PC-9 (cell line): Measurements from ENCODE around the gene IFNL1. TPM values are rescaled to one million over a fixed set of nuclear protein-coding genes. Genes with fewer than 3 reads are reported as not detected.

ENCODE experiments used
- BruUV-seq: library from RNA; stranded (reverse); fragments of 400-500 nt; replicated peaks from 2 replicates; lab custom pipeline; 2021; lab: Mats Ljungman, UMichigan
- CTCF ChIA-PET: fragments of 300-600 bp; sonication (Branson Sonifier 250); formaldehyde crosslinking; loops from one replicate; lab custom pipeline; 2022; ENCODE audit warnings: antibody characterized with exemption; lab: Charles Lee
- POLR2A ChIA-PET: fragments of 300-600 bp; sonication (Branson Sonifier 250); formaldehyde crosslinking; loops from one replicate; lab custom pipeline; 2022; ENCODE audit warnings: antibody characterized with exemption; ENCODE audit not compliant: unreplicated experiment; lab: Charles Lee
- DNase-seq, 2 experiments: peaks; one replicate each; pipeline versions ENCODE4 v3.0.0 to v3.0.0-alpha.2; 2015 to 2022; ENCODE audit warnings: mixed read lengths in 1 of 2
- H2AFZ ChIP-seq: fragments of 200-600 bp; sonication (generic); 2 replicates; pipeline ENCODE4 v1.8.1; 2017; ENCODE audit warnings: antibody characterized with exemption
- H3F3A ChIP-seq: fragments of 200-600 bp; sonication (generic); 2 replicates; pipeline ENCODE4 v1.8.1; 2017; ENCODE audit warnings: antibody characterized with exemption, mild to moderate bottlenecking, low read depth; ENCODE audit not compliant: insufficient read depth
- H3K27ac ChIP-seq: fragments of 200-600 bp; sonication (generic); 2 replicates; pipeline ENCODE4 v1.6.1; 2016; ENCODE audit warnings: mixed run types
- H3K27me3 ChIP-seq: fragments of 200-600 bp; sonication (generic); 2 replicates; pipeline ENCODE4 v1.6.1; 2016; ENCODE audit warnings: low read depth, mixed run types; ENCODE audit not compliant: insufficient read depth
- H3K36me3 ChIP-seq: fragments of 200-600 bp; sonication (generic); 2 replicates; pipeline ENCODE4 v1.6.1; 2016; ENCODE audit warnings: low read depth, mixed run types
- H3K4me1 ChIP-seq: fragments of 200-600 bp; sonication (generic); replicated peaks from 2 replicates; pipeline ENCODE4 v1.6.1; 2016; ENCODE audit warnings: mixed run types; ENCODE audit not compliant: insufficient read depth
- H3K4me2 ChIP-seq: fragments of 200-600 bp; sonication (generic); 2 replicates; pipeline ENCODE4 v1.6.1; 2017; ENCODE audit warnings: mixed run types
- H3K4me3 ChIP-seq: fragments of 200-600 bp; sonication (generic); 2 replicates; pipeline ENCODE4 v1.6.1; 2016; ENCODE audit warnings: mixed run types
- H3K79me2 ChIP-seq: fragments of 200-600 bp; sonication (generic); 2 replicates; pipeline ENCODE4 v1.6.1; 2017; ENCODE audit warnings: low read depth, mixed run types
- H3K9me2 ChIP-seq: fragments of 200-600 bp; sonication (generic); 2 replicates; pipeline ENCODE4 v1.8.1; 2017; ENCODE audit warnings: mild to moderate bottlenecking; ENCODE audit not compliant: insufficient read depth
- H3K9me3 ChIP-seq: fragments of 200-600 bp; sonication (generic); 2 replicates; pipeline ENCODE4 v1.8.1; 2016; ENCODE audit warnings: low read depth; ENCODE audit not compliant: insufficient read depth
- H4K20me1 ChIP-seq: fragments of 200-600 bp; sonication (generic); 2 replicates; pipeline ENCODE4 v1.8.1; 2017; ENCODE audit not compliant: insufficient read depth
- EZH2 ChIP-seq: fragments of 200-600 bp; sonication (generic); IDR thresholded peaks from 2 replicates; pipeline ENCODE4 v1.8.0; 2017; ENCODE audit warnings: antibody characterized with exemption, low read depth
- intact Hi-C: fragments of 100-400 bp; cut with micrococcal nuclease; formaldehyde crosslinking; loops from one replicate; pipeline ENCODE4 v1.10.0; 2022; ENCODE audit not compliant: unreplicated experiment
- total RNA-seq: library from RNA; stranded (reverse); gene quantifications from 2 replicates; pipeline ENCODE4 v1.2.3, GENCODE V29; 2021
- TF ChIP-seq, protein P1 (sequence below): fragments of 200-600 bp; sonication (generic); conservative IDR thresholded peaks from 2 replicates; pipeline ENCODE4 v1.6.1; 2017; ENCODE audit warnings: mixed run types, antibody characterized with exemption, mild to moderate bottlenecking, moderate library complexity

The IFNL1 gene
- total RNA-seq, 1 experiment from 2014 or later: not detected

DNA sequence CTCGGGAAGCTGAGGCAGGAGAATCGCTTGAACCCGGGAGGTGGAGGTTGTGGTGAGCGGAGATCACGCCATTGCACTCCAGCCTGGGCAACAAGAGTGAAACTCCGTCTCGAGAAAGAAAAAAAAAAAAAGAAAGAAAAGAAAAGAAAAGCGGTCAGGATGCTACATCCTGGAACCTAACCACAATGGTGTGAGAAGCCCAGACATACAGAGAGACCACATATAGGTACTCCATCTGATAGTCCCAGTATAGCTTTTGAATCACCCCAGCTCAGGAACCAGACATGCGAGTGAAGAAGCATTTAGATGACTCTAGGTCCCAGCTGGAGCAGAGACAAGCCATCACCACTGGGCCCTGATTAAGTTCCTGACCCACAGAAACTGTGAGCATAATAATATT, 3.2 kb downstream of the IFNL1 start:
- no peak overlapping the region for H3K4me3 ChIP-seq
- H3K79me2 ChIP-seq: no peaks in the 10 kb centered on the region
- H4K20me1 ChIP-seq: no peaks in the 10 kb centered on the region
- H3F3A ChIP-seq: peaks cover 2% of the 10 kb centered on the region; the same call in 1 of the 2 replicates
- no peaks in the 10 kb centered on the region for H3K4me1 ChIP-seq
- no TSS peak for BruUV-seq
- ChIA-PET CTCF (no interaction called here), POLR2A (no interaction called here)
- H3K4me2 ChIP-seq: no peak overlapping the region
- DNase-seq: no peak
- no peak overlapping the region for H3K27ac ChIP-seq
- no peak for TF ChIP-seq EZH2
- TF ChIP-seq, protein P1, sequence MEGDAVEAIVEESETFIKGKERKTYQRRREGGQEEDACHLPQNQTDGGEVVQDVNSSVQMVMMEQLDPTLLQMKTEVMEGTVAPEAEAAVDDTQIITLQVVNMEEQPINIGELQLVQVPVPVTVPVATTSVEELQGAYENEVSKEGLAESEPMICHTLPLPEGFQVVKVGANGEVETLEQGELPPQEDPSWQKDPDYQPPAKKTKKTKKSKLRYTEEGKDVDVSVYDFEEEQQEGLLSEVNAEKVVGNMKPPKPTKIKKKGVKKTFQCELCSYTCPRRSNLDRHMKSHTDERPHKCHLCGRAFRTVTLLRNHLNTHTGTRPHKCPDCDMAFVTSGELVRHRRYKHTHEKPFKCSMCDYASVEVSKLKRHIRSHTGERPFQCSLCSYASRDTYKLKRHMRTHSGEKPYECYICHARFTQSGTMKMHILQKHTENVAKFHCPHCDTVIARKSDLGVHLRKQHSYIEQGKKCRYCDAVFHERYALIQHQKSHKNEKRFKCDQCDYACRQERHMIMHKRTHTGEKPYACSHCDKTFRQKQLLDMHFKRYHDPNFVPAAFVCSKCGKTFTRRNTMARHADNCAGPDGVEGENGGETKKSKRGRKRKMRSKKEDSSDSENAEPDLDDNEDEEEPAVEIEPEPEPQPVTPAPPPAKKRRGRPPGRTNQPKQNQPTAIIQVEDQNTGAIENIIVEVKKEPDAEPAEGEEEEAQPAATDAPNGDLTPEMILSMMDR: no peak
- intact Hi-C loops: no loop called here
- H3K27me3 ChIP-seq: no peaks in the 10 kb centered on the region
- no peaks in the 10 kb centered on the region for H3K9me2 ChIP-seq
- no peaks in the 10 kb centered on the region for H3K36me3 ChIP-seq
- H3K9me3 ChIP-seq: no peaks in the 10 kb centered on the region
- H2AFZ ChIP-seq: no peak overlapping the region

DNA sequence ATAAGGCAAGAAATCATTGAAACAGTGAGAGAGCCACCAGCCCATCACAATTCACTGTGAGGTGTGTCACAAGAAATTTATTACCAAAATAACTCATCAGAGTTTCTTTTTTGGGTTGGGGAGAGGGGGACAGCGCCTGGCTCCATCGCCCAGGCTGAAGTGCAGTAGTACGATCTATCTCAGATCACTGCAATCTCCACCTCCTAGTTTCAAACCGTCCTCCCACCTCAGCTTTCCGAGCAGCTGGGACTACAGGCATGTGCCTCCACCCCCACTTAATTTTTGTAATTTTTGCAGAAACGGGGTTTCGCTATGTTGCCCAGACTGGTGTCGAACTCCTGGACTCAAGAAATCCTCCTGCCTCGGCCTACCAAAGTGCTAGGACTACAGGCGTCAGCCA, 3.6 kb downstream of the IFNL1 start:
- intact Hi-C loops: no loop called here
- Histone ChIP-seq H3K9me2 (no peaks in the 10 kb centered on the region), H3K4me3 (no peak overlapping the region), H3K36me3 (no peaks in the 10 kb centered on the region), H3K27me3 (no peaks in the 10 kb centered on the region), H3K4me1 (no peaks in the 10 kb centered on the region), H3K27ac (no peak overlapping the region), H3K9me3 (no peaks in the 10 kb centered on the region), H2AFZ (no peak overlapping the region), H3K79me2 (no peaks in the 10 kb centered on the region), H4K20me1 (no peaks in the 10 kb centered on the region), H3F3A (peaks cover 3% of the 10 kb centered on the region; the same call in 1 of the 2 replicates), H3K4me2 (no peak overlapping the region)
- no peak for DNase-seq
- TF ChIP-seq EZH2: no peak
- TF ChIP-seq, protein P1: no peak
- ChIA-PET CTCF (no interaction called here), POLR2A (no interaction called here)
- no TSS peak for BruUV-seq

DNA sequence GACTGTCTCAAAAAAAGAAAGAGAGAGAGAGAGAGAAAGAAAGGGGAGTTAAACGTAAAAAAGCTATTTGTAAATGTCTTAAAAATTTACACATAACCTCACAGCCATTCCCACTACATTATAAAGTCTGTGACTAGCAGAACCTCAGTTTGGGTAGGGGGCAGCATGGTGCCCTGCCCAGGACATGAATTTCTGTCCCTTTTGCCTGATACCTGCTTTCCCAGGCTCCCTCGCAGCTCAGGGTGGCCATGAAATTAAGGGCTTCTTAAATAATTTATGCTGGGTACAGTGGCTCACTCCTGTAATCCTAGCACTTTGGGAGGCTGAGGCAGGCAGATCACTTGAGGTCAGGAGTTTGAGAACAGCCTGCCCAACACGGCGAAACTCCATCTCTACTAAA, 4.8 kb downstream of the IFNL1 start:
- Histone ChIP-seq H3K4me1 (no peaks in the 10 kb centered on the region), H3F3A (peaks cover 6% of the 10 kb centered on the region; the same call in 1 of the 2 replicates), H3K79me2 (no peaks in the 10 kb centered on the region), H3K9me3 (no peaks in the 10 kb centered on the region), H3K36me3 (no peaks in the 10 kb centered on the region), H3K4me3 (no peak overlapping the region), H3K27me3 (no peaks in the 10 kb centered on the region), H2AFZ (no peak overlapping the region), H3K4me2 (no peak overlapping the region), H4K20me1 (no peaks in the 10 kb centered on the region), H3K27ac (no peak overlapping the region), H3K9me2 (no peaks in the 10 kb centered on the region)
- ChIA-PET CTCF (interaction anchor here (0.6 kb wide), 2 partner anchors 87 to 188 kb away, joined by 3 to 5 read pairs; no protein-coding TSS in a partner anchor), POLR2A (no interaction called here)
- intact Hi-C loops: no loop called here
- no peak for DNase-seq
- BruUV-seq: no TSS peak
- TF ChIP-seq, protein P1: no peak
- TF ChIP-seq EZH2: no peak
